HepG2 (cell line): Measurements from ENCODE around the gene ADAMTS13. TPM values are rescaled to one million over a fixed set of nuclear protein-coding genes. Genes with fewer than 3 reads are reported as not detected.

Source experiments
- ARID3A ChIP-seq: IDR thresholded peaks from 2 replicates; pipeline ENCODE4 v1.6.1; 2012; ENCODE audit warnings: low read depth, low read length, improper control_type of control experiment
- ATM ChIP-seq: fragments of 450-650 bp; IDR thresholded peaks from 2 replicates; pipeline ENCODE4 v1.7.1; 2017; ENCODE audit warnings: mild to moderate bottlenecking, borderline replicate concordance
- ATRX ChIP-seq: sonication (generic); formaldehyde crosslinking; IDR thresholded peaks from 2 replicates; pipeline ENCODE4 v1.4.0; 2020; ENCODE audit warnings: missing genetic modification reagents, borderline replicate concordance
- GABPA ChIP-seq, 2 experiments: IDR thresholded peaks; 2 replicates each; pipeline ENCODE4 v1.6.1; 2011 to 2016; ENCODE audit warnings: low read depth in 2 of 2, low read length in 1 of 2, missing biosample characterization in 1 of 2, missing genetic modification characterization in 1 of 2
- HES4 ChIP-seq: sonication (generic); formaldehyde crosslinking; IDR thresholded peaks from 2 replicates; pipeline ENCODE4 v1.9.0; 2021; ENCODE audit warnings: mild to moderate bottlenecking, missing genetic modification reagents, borderline replicate concordance
- KDM1A ChIP-seq: IDR thresholded peaks from 2 replicates; pipeline ENCODE4 v1.6.1; 2016; ENCODE audit warnings: missing compliant biosample characterization
- KDM2A ChIP-seq: sonication (generic); formaldehyde crosslinking; IDR thresholded peaks from 2 replicates; pipeline ENCODE4 v1.4.0; 2020; ENCODE audit warnings: low read depth, missing genetic modification reagents, borderline replicate concordance
- KMT2A ChIP-seq: sonication (generic); formaldehyde crosslinking; IDR thresholded peaks from 2 replicates; pipeline ENCODE4 v1.4.0; 2020; ENCODE audit warnings: missing genetic modification reagents
- MXD4 ChIP-seq: IDR thresholded peaks from 2 replicates; pipeline ENCODE4 v1.6.1; 2016; ENCODE audit warnings: mild to moderate bottlenecking, missing biosample characterization, missing genetic modification reagents
- NCOA5 ChIP-seq: sonication (generic); formaldehyde crosslinking; IDR thresholded peaks from 2 replicates; pipeline ENCODE4 v1.4.0; 2020; ENCODE audit warnings: missing genetic modification reagents
- NFATC3 ChIP-seq: sonication (generic); formaldehyde crosslinking; IDR thresholded peaks from 2 replicates; pipeline ENCODE4 v1.5.1; 2020; ENCODE audit warnings: mild to moderate bottlenecking, missing genetic modification reagents
- PCBP2 ChIP-seq: fragments of 200-400 bp; formaldehyde crosslinking; optimal IDR thresholded peaks from 2 replicates; pipeline ENCODE3; 2018; ENCODE audit warnings: low read length, low read depth; ENCODE audit not compliant: poor library complexity, severe bottlenecking
- SAFB2 ChIP-seq: sonication (generic); formaldehyde crosslinking; IDR thresholded peaks from 2 replicates; pipeline ENCODE4 v1.5.1; 2020; ENCODE audit warnings: missing genetic modification reagents, low read depth, mild to moderate bottlenecking, borderline replicate concordance
- SRSF4 ChIP-seq: fragments of 200-400 bp; formaldehyde crosslinking; IDR thresholded peaks from one replicate; pipeline ENCODE4 v1.6.1; 2018; ENCODE audit warnings: mild to moderate bottlenecking, low read depth, low read length, moderate library complexity; ENCODE audit not compliant: poor library complexity, severe bottlenecking
- SUZ12 ChIP-seq: fragments of 150-350 bp; IDR thresholded peaks from 2 replicates; pipeline ENCODE4 v1.6.1; 2014; ENCODE audit warnings: low read depth, low read length
- TAF1 ChIP-seq: sonication (generic); formaldehyde crosslinking; IDR thresholded peaks from 2 replicates; pipeline ENCODE4 v1.4.0; 2020; ENCODE audit warnings: missing genetic modification reagents
- TFDP1 ChIP-seq: IDR thresholded peaks from 2 replicates; pipeline ENCODE4 v1.6.1; 2016; ENCODE audit warnings: missing compliant biosample characterization, missing genetic modification reagents, borderline replicate concordance
- YEATS4 ChIP-seq: sonication (generic); formaldehyde crosslinking; IDR thresholded peaks from 2 replicates; pipeline ENCODE4 v1.4.0; 2020; ENCODE audit warnings: missing genetic modification reagents, borderline replicate concordance
- ZNF138 ChIP-seq: sonication (generic); formaldehyde crosslinking; IDR thresholded peaks from 2 replicates; pipeline ENCODE4 v1.5.0; 2020; ENCODE audit warnings: mild to moderate bottlenecking, low read depth, missing genetic modification reagents
- ZNF160 ChIP-seq: sonication (generic); formaldehyde crosslinking; IDR thresholded peaks from 2 replicates; pipeline ENCODE4 v1.8.0; 2022; ENCODE audit warnings: mild to moderate bottlenecking, inconsistent platforms, missing genetic modification reagents
- ZNF180 ChIP-seq: sonication (generic); formaldehyde crosslinking; IDR thresholded peaks from 2 replicates; pipeline ENCODE4 v1.4.0; 2020; ENCODE audit warnings: low read depth, missing genetic modification reagents, borderline replicate concordance
- ZNF280D ChIP-seq: sonication (generic); formaldehyde crosslinking; IDR thresholded peaks from 2 replicates; pipeline ENCODE4 v1.5.1; 2020; ENCODE audit warnings: mild to moderate bottlenecking, missing genetic modification reagents
- ZNF616 ChIP-seq: sonication (generic); formaldehyde crosslinking; IDR thresholded peaks from 2 replicates; pipeline ENCODE4 v1.5.0; 2020; ENCODE audit warnings: low read depth, mild to moderate bottlenecking, missing genetic modification reagents
- ZNF761 ChIP-seq: sonication (generic); formaldehyde crosslinking; conservative IDR thresholded peaks from 2 replicates; pipeline ENCODE4 v1.4.0; 2020; ENCODE audit warnings: mild to moderate bottlenecking, missing genetic modification reagents
- polyA plus RNA-seq, 8 experiments: library from polyadenylated mRNA; depleted of rRNA in 3 of 8; stranded (reverse) in 7 of 8; unstranded in 1 of 8; fragments of >200 nt; fragmentation: Illumina TruSeq in 4 of 8; extraction: Trizol in 4 of 8; gene quantifications; 2 replicates each; pipeline versions ENCODE4 v1.2.1 to v1.2.3, GENCODE V29; 2011 to 2016; ENCODE audit warnings: low read depth in 4 of 8, missing spikeins in 1 of 8, mixed read lengths in 1 of 8; ENCODE audit not compliant: insufficient read depth in 1 of 8
- total RNA-seq, 5 experiments: library from RNA; depleted of rRNA; stranded (reverse); fragments of >200 nt; fragmentation: Illumina TruSeq; extraction: Trizol; gene quantifications; 2 replicates each; pipeline ENCODE4 v1.2.3, GENCODE V29; 2016; ENCODE audit warnings: low read depth in 1 of 5

Gene ADAMTS13
- total and polyA plus RNA-seq, 2 of the 13 experiments (the other 11 are each of a cell fraction or from before 2014, with no cell fraction given), result 0.91 to 4.5 TPM

GRCh38 chr9:133478851-133479711 is 56.9 kb downstream of the ADAMTS13 start, which contains the start of gene SLC2A6 (continued):
- peak; percentile 65; the same call in 1 of the 2 replicates for TF ChIP-seq TFDP1
- TF ChIP-seq ZNF761 (CRISPR knock-in tag), result no peak
- TF ChIP-seq PCBP2, result no peak
- no peak for TF ChIP-seq SAFB2 (CRISPR knock-in tag)
- no peak for TF ChIP-seq KDM1A (CRISPR knock-in tag)
- no peak for TF ChIP-seq HES4 (CRISPR knock-in tag)
- no peak for TF ChIP-seq ATRX
- TF ChIP-seq ZNF138 (CRISPR knock-in tag), result peak; percentile 37; the same call in 1 of the 2 replicates
- TF ChIP-seq YEATS4 (CRISPR knock-in tag), result peak; percentile 17; the same call in 1 of the 2 replicates
- no peak for TF ChIP-seq KDM2A (CRISPR knock-in tag)
- no peak for TF ChIP-seq ARID3A
- peak; percentile 79; the same call in 1 of the 2 replicates for TF ChIP-seq TAF1
- no peak for TF ChIP-seq ZNF616 (CRISPR knock-in tag)
- TF ChIP-seq SUZ12, result no peak
- no peak for TF ChIP-seq ZNF280D (CRISPR knock-in tag)
- no peak for TF ChIP-seq ATM
- TF ChIP-seq NCOA5 (CRISPR knock-in tag), result no peak
- no peak for TF ChIP-seq GABPA (IDR thresholded peaks at IDR 0.05; ENCODE audit: low read depth, low read length)
- TF ChIP-seq GABPA (CRISPR knock-in tag; IDR thresholded peaks at IDR 0.05; ENCODE audit: low read depth), result no peak
- no peak for TF ChIP-seq SRSF4
- no peak for TF ChIP-seq NFATC3
- peak; percentile 77; the same call in 1 of the 2 replicates for TF ChIP-seq ZNF160 (CRISPR knock-in tag)
- 0 out of 2 replicates have a peak, but pooled peaks have one; percentile 56 for TF ChIP-seq ZNF180 (CRISPR knock-in tag)
- no peak for TF ChIP-seq KMT2A
- TF ChIP-seq MXD4 (CRISPR knock-in tag), result peak; percentile 78; the same call in 1 of the 2 replicates
